GM18861 (cell line): ENCODE measurements around the gene OTUD6A.
A peak's percentile ranks its signal among the peaks of the same experiment; 100 is the strongest.

Experiments
- ATAC-seq: cut with Tn5 transposase; IDR thresholded peaks from one replicate; pipeline ENCODE4 v1.9.1; 2021; ENCODE audit not compliant: unreplicated experiment

Gene OTUD6A, protein sequence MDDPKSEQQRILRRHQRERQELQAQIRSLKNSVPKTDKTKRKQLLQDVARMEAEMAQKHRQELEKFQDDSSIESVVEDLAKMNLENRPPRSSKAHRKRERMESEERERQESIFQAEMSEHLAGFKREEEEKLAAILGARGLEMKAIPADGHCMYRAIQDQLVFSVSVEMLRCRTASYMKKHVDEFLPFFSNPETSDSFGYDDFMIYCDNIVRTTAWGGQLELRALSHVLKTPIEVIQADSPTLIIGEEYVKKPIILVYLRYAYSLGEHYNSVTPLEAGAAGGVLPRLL

DNA sequence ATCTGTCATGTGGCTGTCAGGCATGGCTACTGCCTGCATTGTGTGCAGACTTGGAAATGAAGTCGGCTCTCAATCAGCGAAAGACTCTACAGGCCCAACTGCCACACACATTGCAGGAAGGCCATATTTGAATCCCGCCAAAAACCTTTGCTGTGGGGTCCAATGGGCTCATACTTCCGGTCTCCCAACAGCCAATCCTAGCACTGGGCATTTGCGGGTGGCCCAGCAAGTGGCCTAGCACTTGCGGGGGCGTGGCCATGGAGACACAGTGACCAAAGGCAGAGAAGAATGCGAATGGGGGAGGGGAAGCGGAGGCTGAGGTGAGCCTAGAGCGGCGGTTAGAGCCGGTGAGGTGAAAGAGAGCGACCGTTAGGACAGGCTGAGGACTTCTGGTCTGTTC, at the start of gene OTUD6A:
Gene OTUD6A, plus strand, starts transcription at position 382 of the 400 bp plus-strand sequence. CDS start 68 bp downstream, outside the sequence.
- no peak for ATAC-seq

DNA sequence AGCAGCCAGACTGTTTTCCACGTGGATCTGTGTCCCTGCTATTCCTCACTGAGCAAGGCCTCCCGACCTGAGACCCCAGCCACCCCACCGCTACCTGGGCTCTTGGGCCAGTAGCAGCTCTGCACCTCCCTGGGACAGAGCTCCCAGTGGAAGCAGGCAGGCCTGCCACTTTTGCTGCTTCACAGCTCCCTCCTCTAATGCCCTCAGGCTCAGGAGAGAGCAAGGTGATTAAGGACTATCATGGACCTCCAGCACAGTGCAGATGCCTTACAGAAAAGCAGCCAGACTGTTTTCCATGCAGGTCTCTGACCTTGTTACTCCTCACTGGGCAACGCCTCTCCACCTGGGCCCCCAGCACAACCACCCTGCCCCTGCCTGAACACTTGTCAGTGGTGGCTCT, 49.5 kb upstream of the OTUD6A start:
- ATAC-seq = no peak

DNA sequence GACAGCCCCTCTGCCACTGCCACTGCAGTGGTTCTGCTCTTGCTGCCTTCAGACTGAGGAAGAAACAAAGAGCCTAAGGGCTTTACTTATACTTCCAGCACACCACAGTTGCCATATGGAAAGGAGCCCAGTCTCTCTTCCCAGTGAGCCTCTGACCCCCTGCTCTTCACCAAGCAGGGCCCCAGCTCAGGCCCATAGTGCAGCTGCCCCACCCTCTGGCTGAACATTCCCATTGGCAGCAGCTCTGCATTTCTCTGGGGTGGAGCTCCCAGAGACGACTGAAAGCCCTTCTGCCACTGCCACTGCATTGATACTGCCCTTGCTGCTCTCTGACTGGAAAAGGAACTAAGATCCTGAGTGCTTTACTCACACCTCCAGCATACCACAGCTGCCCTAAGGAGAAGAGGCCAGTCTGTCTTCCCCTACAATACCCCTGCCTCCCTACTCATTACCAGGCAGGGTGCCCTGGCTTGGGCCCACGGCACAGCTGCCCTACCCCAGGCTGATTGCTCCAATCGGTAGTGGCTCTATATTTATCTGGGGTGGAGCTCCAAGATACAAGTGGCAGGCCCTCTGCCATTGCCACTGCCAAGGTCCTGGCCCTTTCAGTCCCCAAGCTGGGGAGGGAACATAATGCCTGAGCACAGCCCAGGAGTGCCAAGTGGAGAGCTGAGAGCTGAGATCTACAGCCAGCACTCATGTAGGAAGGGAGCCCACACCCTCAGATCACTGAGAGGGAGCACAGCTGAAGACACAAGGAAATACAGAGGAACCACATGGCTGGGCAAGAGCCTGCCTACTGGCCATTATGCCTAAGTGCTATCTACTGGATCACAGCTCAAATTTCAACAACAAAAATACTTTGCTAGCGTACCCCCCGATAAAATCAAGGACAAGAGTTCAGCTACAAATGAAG, 48.5 kb upstream of the OTUD6A start:
- no peak for ATAC-seq

DNA sequence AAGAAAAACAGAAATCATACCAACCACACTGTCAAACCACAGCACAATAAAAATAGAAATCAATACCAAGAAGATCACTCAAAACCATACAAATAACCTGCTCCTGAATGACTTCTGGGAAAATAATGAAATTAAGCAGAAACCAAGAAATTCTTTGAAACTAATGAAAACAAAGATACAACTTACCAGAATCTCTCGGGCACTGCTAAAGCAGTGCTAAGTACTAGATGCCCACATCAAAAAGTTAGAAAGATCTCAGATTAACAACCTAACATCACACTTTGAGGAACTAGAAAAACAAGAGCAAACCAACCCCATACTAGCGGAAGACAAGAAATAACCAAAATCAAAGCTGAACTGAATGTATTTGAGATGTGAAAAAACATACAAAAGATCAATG, 45.7 kb upstream of the OTUD6A start:
- ATAC-seq = no peak

DNA sequence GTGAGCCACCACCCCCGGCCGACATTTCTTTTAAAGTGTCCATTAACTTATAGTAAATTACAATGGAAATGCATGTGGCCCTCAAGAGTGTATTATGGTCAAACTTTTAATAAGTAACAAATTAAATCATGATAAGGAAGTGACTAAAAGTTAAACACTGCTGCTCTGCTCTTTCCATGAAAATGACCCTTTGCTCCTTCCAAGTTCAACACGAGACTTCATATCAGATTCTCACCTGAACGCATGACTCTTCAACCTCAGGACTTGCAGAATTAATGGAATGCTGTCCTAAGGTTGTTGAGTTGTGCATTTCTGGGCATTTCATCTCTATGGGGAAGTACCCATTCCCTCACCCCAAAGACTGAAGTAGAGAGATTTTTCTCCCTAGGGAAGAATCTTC, 39.6 kb upstream of the OTUD6A start:
- ATAC-seq = no peak

DNA sequence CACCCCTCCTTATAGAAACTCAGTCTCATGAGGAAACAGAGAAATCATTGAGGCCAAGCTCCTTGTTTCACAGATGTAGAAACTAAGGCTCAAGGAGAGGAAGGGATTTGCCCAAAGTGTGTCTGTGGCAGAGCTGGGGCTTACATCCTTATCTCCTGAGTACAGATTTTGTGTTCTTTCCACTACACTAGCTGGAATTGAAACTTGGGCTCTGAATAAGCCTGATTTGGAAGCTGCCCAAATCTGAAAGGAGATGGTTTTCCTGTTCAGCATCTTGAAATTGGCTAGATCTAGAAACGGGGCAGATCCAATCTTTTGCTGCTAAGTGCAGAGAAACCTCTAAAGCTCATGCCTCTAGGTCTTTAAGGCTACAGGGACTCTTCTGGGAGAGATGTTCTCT, 36.8 kb upstream of the OTUD6A start:
- no peak for ATAC-seq

DNA sequence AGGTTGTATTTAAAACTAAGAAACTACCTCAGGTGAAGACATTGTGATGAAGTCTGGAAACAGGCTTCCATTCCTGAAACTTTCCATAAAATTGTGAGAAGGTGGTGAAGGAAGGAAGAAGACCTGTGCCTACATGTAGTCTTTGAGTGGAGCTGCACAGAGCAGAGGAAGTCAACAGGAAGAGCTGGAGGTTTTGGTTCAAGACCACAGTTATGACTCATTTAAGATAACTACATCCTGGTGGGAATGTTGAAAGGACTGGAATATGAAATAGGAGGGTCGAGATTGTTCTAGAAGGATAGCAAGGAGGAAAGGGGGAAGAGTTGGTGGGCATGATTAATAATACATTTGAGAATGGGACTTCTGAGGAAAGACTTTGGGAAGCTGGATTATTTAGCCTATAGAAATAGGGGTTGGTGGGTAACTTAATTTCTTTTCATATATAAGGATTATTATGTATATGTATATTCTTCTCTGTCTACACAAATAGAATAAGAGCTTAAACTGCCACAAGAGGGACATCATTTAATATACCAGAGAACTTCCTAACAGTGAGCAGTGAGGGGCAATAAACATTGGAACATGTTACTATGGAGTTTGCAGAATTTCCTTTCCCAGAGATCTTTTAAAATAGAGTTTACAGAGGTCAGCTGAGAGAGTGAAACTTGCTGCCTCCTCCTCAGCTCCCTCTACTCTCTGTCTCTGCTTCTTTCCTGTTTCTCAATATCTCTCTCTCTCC, 36.0 kb upstream of the OTUD6A start:
- no peak for ATAC-seq

DNA sequence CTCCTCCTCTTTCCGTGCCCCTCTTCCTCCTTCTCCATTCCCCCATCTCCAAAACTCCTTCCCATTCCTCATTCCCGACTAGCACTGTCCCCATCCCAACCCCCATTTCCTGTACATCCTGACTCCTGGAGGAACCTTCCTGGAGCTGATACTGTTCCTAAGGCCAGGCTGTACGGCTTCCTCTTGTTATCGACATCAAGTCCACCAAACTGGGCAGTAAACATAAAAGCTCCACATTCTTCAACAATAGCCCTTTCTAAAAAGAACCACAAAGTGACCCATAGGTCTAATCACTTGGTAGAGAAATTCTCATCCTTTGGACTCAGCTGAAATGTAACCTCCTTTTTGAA, 35.4 kb upstream of the OTUD6A start:
- no peak for ATAC-seq

DNA sequence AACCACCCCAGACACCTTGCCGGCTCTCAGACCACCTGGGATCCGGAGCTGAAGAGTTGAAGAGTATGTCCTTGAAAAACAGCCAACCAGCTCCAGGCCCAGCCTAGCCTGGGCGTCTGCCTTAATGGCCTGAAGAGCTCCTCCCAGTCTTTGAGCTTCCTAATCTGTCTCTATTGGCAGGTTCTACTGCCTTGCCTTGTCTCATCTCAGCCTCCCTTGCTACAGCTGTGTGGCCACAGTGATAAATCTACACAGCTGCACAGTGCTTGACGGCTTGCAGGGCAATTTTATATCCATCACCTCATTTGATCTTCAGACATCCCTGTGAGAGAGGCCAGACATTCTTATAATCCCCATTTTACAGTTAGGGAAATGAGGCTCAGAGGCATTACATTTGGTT, 32.4 kb upstream of the OTUD6A start:
- no peak for ATAC-seq

DNA sequence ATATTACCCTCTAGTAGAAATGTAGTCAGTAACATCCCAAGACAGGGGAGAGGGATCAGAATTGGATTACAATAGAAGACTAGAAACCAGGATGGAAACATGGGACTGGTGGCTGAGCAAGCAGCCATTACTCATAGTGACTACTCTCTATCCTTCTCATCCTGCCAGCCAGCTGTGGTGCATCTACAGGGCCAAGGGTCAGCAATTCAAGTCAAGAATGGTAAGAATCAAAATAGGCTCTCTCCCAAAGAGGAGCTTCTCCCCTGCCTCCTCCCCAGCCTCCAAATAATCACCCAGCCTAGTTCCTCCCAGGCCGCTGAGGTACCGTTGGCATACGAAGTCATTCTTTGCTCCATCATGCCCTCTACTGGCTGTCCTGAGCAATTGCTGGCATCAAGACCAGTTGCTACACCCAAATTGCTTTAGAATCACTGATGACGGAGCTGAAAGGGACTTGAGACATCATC, 31.9 kb upstream of the OTUD6A start:
- peak; percentile 61 for ATAC-seq

DNA sequence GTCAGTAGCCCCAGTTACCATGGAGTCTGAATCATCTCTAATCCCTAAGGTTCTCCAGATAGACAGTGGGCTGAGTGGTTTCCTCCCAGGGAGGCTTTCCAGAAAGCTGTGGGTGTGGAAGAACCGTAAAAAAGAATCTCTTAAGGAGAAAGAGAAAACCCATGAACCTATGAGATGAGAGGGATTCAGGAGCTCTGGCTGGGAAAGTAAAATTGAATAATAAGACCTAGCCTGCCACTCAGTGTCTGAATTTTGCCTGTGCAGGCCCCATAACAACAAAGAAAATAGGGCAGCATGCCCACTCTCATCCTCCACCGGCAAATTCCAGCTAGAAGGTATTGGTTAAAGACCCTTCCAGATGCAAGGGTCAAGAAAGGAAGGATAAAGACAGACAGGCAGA, 29.5 kb upstream of the OTUD6A start:
- ATAC-seq = no peak

DNA sequence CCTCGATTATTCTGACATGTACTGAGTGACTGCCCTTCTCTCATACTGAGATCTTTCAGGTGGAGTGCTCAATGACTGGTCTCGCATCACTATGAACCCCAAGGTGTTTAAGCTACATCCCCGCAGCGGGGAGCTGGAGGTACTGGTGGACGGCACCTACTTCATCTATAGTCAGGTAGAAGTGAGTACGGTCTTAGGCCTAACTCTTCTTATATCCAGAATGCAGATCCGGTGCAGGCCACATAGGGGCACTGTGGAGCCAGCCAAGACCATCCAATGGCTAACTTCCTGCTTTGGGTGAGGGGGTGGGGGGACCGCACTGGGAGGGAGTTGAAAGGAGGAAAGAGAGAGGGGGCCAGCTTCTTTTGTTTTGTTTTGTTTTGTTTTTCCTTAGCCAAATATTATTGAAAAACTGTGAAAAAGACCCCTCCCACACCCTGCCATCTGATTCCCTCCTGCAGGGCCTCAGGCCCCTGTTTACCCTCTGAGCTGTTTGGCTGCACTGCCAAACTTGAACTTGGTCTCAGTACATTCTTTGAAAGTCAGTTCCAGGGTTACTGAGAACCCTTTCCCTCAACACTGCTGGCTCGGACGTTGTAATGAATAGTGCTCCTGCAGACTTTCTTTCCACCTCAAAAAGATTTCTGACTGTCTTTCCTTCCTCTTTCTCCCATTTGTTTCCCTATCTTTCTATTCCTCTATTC, 28.8 kb upstream of the OTUD6A start:
- ATAC-seq = no peak

DNA sequence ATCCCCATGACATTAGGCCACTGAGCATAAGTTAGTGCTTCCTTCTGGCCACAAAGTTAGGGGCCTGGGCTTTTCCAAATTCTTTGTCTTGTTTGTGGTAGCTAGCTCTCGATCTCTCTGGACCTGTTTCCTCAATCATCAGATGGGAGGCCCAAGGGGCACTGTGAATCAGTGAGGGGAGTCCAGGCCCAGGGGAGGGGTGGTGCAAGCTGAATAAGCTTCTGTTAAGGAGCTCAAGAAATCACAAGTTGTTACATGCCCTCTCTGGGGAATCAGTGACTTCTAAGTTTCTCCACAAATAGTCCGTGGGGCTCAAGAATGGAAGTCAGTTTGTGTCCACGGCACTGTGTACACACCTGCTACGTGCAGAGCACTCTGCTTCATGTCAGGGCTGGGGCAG, 27.6 kb upstream of the OTUD6A start:
- no peak for ATAC-seq

DNA sequence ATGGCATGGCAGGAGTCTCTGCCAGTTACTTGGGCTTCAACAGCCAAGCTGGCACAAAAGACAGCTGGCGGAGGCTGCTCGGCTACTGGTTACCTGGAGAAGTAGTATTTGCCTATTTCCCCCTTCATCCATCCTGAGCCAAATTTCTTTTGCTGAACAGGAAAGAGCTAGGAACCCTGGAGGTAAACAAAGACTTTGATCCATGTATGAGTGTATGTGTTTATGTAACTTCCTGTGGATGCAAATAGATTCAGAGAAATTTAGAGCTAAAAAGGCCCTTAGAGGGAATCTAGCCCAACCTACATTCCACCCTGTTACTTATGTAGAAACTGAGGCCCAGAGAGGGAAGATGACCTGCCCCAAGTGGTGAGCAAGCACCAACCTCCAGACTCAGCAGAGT, 23.7 kb upstream of the OTUD6A start:
- no peak for ATAC-seq

DNA sequence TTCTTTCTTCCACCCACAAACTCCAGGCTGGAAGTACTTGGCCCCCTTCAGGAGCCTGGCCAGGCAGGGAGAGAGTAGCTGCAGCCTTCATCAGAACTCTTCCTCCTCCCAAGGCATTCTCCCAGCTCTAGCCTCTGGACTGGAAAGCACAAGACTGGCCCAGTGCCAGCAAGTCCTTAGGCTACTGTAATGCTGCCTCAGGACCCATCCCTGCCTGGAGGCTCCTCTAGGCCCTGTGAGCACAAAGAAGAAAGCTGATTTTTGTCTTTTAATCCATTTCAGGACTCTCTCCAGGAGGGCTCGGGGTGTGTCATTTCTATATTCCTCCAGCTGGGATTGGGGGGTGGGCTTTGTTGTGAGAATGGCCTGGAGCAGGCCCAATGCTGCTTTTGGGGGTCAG, 23.3 kb upstream of the OTUD6A start:
- ATAC-seq = no peak

DNA sequence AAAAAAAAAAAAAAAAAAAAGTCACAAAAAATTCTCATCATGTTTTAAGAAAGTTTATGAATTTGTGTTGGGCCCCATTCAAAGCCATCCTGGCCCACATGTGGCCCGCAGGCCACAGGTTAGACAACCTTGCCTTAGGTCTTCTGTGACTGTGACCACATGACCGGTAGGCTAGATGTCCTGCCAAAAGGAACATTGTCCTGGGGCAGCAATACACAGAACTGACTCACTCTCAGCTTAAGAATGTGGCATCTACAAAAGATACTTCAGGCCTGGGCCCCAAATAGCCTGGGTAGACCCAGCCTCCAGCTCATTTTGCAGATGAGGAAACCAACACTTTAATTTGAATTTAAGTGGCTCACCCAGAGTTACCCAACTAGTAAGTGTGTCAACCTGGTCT, 22.5 kb upstream of the OTUD6A start:
- no peak for ATAC-seq

DNA sequence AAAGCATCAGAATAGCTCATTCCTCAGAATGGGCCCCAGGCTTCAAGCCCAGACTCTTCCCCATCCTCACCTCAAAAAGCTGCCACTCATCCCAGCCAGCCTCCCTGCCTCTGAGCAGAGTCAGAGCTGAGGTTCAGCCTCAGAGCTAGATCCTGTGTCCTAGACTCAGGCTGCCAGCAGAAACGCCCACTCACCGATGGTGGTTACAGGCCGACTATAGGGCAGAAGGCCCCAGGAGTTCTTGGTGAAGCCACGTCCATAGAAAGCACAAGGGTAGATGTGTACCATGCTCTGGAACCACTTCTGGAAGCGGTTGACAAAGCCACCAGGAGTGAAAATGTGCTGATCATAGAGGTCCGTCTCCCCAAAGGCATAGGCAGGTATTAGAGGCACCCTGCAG, 20.3 kb upstream of the OTUD6A start:
- no peak for ATAC-seq

DNA sequence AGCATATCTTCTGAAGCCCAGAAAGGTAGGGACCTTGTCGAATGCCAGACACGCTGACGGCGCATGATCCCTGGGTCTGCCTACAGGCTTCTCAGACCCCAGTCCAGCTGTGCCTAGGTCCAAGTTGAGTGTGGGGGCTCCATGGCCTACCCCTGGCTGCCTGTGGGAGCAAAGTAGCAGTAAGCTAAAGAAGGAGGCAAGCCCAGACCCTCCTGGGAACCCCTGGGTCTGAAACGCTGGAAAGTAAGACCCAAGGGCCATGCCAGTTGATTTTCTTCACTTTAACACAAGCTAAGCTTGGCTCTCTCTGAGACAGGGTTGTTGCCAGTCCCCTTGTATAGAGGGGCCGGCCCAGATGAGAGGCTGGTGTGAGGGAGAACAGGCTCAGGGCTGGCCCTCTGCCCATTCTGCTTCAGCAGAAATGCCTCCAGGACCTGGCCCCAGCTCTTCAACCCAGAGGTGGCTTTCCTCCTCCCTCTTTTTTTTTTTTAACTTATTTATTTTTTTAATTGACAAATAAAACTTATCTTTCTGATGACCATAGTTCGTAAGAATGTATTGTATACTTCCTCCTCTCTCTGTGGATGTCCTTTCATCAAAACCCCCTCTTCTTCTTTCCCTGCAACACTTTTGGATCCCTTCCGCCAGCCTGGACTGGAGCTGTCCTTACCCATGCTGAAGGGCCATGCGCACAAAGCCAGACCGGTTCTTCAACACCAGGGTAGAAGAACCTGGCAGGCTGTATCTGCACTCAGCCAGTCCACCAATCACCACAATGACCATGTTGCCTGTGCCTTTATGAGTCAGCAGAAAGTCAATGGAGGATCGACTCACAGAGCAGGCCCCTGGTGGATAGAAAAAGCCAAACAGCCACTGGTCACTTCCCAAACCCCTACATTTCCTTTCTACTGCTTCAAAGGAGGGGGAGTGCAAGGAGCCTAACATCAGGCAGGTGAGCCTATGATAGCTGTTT, 19.6 kb upstream of the OTUD6A start:
- ATAC-seq = no peak

DNA sequence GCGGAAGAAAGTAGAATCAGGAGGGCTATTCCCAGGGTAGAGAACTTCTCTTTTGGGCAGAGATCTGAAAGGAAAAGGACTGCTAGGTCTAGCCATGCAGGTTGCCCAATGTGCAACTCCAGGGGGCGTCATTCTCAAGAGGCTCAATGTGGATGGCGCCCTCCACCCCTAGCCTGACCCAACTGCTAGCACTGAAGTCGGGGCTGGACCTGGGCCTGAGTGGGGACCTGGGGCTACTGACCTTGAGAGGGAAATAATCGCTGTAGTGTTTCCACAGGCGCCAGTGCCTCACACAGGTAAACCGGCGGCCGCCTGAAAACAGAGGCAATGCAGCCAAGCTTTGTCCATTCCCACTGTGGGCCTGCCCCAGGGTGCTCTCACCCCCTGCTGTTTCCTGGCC, 18.6 kb upstream of the OTUD6A start:
- ATAC-seq = no peak
